K562 (cell line): ENCODE measurements around the gene ILKAP. TPM values are rescaled to one million over a fixed set of nuclear protein-coding genes. Genes with fewer than 3 reads are reported as not detected.
A peak's percentile ranks its signal among the peaks of the same experiment; 100 is the strongest.

Source experiments
- ATAC-seq: fragments of 200-7000 bp; cut with Tn5 transposase; 3 replicates; pipeline ENCODE4 v1.9.1; 2020; ENCODE audit warnings: moderate library complexity
- BruUV-seq: library from RNA; stranded (reverse); fragments of 400-500 nt; replicated peaks from 2 replicates; lab custom pipeline; 2021; lab: Mats Ljungman, UMichigan
- CTCF ChIA-PET: fragments of 300-600 bp; formaldehyde crosslinking; extraction: SDS; loops from one replicate; lab custom pipeline; 2021; ENCODE audit warnings: low intra/inter-chr PET ratio; lab: Yijun Ruan, JAX
- POLR2A ChIA-PET: fragments of 300-600, 350-650 bp; sonication (Branson Sonifier 250); formaldehyde crosslinking; extraction: SDS; loops from one replicate; lab custom pipeline; 2021; ENCODE audit warnings: antibody characterized with exemption, inconsistent platforms; lab: Yijun Ruan, JAX
- DNase-seq, 4 experiments: peaks; one replicate each; pipeline versions ENCODE4 v3.0.0 to v3.0.0-alpha.2; 2011 to 2018; ENCODE audit warnings: low spot score in 3 of 4, mixed read lengths in 3 of 4; ENCODE audit errors: extremely low read depth in 1 of 4
- FAIRE-seq: peaks from 2 replicates; lab custom pipeline; 2011; peaks lifted over from hg19 to GRCh38; lab: Jason Lieb, UNC
- H2AFZ ChIP-seq: 2 replicates; pipeline ENCODE4 v1.6.0; 2011; ENCODE audit warnings: low read depth, low read length, control low read depth, inconsistent platforms
- H3K27ac ChIP-seq: fragments of 200-600 bp; 3 replicates; pipeline ENCODE4 v1.8.0; 2011; ENCODE audit warnings: low read depth, mild to moderate bottlenecking, control low read depth, inconsistent platforms, low read length, moderate library complexity, mixed read lengths; ENCODE audit errors: extremely low read depth
- H3K27me3 ChIP-seq, 2 experiments: fragments of 300-600 bp in 1 of 2; 2 replicates in 1 of 2; 3 replicates in 1 of 2; pipeline versions ENCODE4 v1.6.0 to v1.8.0; 2011; ENCODE audit warnings: inconsistent platforms in 2 of 2, low read length in 2 of 2, mild to moderate bottlenecking in 1 of 2, mixed read lengths in 1 of 2, moderate library complexity in 1 of 2; ENCODE audit not compliant: control insufficient read depth in 2 of 2, insufficient read depth in 2 of 2
- H3K36me3 ChIP-seq: fragments of 300-600 bp; 3 replicates; pipeline ENCODE4 v1.8.0; 2011; ENCODE audit warnings: mild to moderate bottlenecking, low read length, inconsistent platforms; ENCODE audit not compliant: control insufficient read depth, insufficient read depth
- H3K4me1 ChIP-seq, 2 experiments: fragments of 200-600 bp in 1 of 2; replicated peaks in 1 of 2; 2 replicates in 1 of 2; 3 replicates in 1 of 2; pipeline versions ENCODE4 v1.5.1 to v1.8.0; 2011; ENCODE audit warnings: inconsistent platforms in 2 of 2, low read length in 2 of 2, mild to moderate bottlenecking in 1 of 2, mixed read lengths in 1 of 2, moderate library complexity in 1 of 2; ENCODE audit not compliant: control insufficient read depth in 2 of 2, insufficient read depth in 2 of 2
- H3K4me2 ChIP-seq: 2 replicates; pipeline ENCODE4 v1.6.1; 2011; ENCODE audit warnings: low read length, control low read depth, inconsistent platforms, mixed read lengths; ENCODE audit not compliant: insufficient read depth
- H3K4me3 ChIP-seq: fragments of 200-600 bp; sonication (generic), shearing (Covaris generic); 2 replicates; pipeline ENCODE4 v1.5.1; 2016; ENCODE audit warnings: control low read depth, inconsistent platforms
- H3K79me2 ChIP-seq: fragments of 200-600 bp; 3 replicates; pipeline ENCODE4 v1.8.0; 2011; ENCODE audit warnings: low read length, inconsistent platforms; ENCODE audit not compliant: control insufficient read depth, insufficient read depth
- H3K9ac ChIP-seq, 2 experiments: 2 replicates each; pipeline versions ENCODE4 v1.6.0 to v1.6.1; 2011; ENCODE audit warnings: low read depth in 2 of 2, low read length in 2 of 2, control low read depth in 1 of 2, inconsistent platforms in 1 of 2, mild to moderate bottlenecking in 1 of 2, mixed read lengths in 1 of 2; ENCODE audit not compliant: insufficient read depth in 1 of 2
- H3K9me1 ChIP-seq: one replicate; pipeline ENCODE4 v1.6.0; 2011; ENCODE audit warnings: inconsistent platforms, mild to moderate bottlenecking, low read length, moderate library complexity; ENCODE audit not compliant: control insufficient read depth, insufficient read depth
- H3K9me3 ChIP-seq: replicated peaks from 2 replicates; pipeline ENCODE4 v1.5.1; 2011; ENCODE audit warnings: low read depth, low read length, inconsistent platforms; ENCODE audit not compliant: control insufficient read depth, insufficient read depth
- H4K20me1 ChIP-seq: replicated peaks from 2 replicates; pipeline ENCODE4 v1.6.1; 2011; ENCODE audit warnings: low read length, inconsistent platforms, mixed read lengths; ENCODE audit not compliant: control insufficient read depth, insufficient read depth
- BRD9 ChIP-seq: fragments of 450-650 bp; IDR thresholded peaks from 2 replicates; pipeline ENCODE4 v1.6.1; 2018; ENCODE audit warnings: low read depth; ENCODE audit not compliant: partially characterized antibody
- EGR1 ChIP-seq: fragments of 450-650 bp; conservative IDR thresholded peaks from 2 replicates; pipeline ENCODE4 v1.6.1; 2017; ENCODE audit warnings: mild to moderate bottlenecking
- HLTF ChIP-seq: fragments of 450-650 bp; IDR thresholded peaks from 2 replicates; pipeline ENCODE4 v1.6.1; 2016
- KAT8 ChIP-seq: fragments of 450-650 bp; IDR thresholded peaks from 2 replicates; pipeline ENCODE4 v1.6.1; 2016; ENCODE audit warnings: low read depth, mild to moderate bottlenecking
- MAZ ChIP-seq, 2 experiments: fragments of 450-650 bp in 1 of 2; sonication (generic) in 1 of 2; formaldehyde crosslinking; IDR thresholded peaks in 1 of 2; conservative IDR thresholded peaks in 1 of 2; 2 replicates each; pipeline versions ENCODE4 v1.4.0 to v1.5.0; 2020; ENCODE audit warnings: mild to moderate bottlenecking in 1 of 2, missing genetic modification reagents in 1 of 2
- MTA2 ChIP-seq: fragments of 450-650 bp; IDR thresholded peaks from 2 replicates; pipeline ENCODE4 v1.6.1; 2016; ENCODE audit warnings: low read depth
- RHOXF2B ChIP-seq: fragments of 250-450 bp; sonication (Bioruptor Pico); conservative IDR thresholded peaks from 2 replicates; pipeline ENCODE4 v1.5.1; 2021
- WGBS: fragments of 100-300 bp; shearing (Covaris generic); methylation state at CpG from one replicate; pipeline ENCODE4 v1.1.6; 2016; ENCODE audit warnings: low coverage, mixed read lengths; ENCODE audit not compliant: insufficient coverage; ENCODE audit errors: missing lambda C conversion rate; 5-methylcytosine and 5-hydroxymethylcytosine counted together
- in situ Hi-C: fragments of 300-500 bp; cut with MboI; formaldehyde crosslinking; loops from 4 replicates; pipeline ENCODE4 v1.15.0; 2018; ENCODE audit warnings: inconsistent platforms, mixed read lengths
- intact Hi-C: fragments of 100-400 bp; cut with micrococcal nuclease; formaldehyde crosslinking; loops from 2 replicates; pipeline ENCODE4 v1.14.2; 2022
- polyA plus RNA-seq, 8 experiments: library from polyadenylated mRNA; depleted of rRNA in 4 of 8; stranded (reverse) in 5 of 8; unstranded in 3 of 8; fragments of >200 nt; fragmentation: Nextera tagmentation in 2 of 8; fragmentation: Illumina TruSeq in 1 of 8; extraction: Ambion mirVana in 2 of 8; extraction: Trizol in 1 of 8; gene quantifications; 2 replicates each; pipeline versions ENCODE4 v1.2.1 to v1.2.3, GENCODE V29; 2011 to 2014; ENCODE audit warnings: inconsistent platforms in 1 of 8, missing spikeins in 1 of 8
- total RNA-seq, 7 experiments: library from RNA; depleted of rRNA in 6 of 7; stranded (reverse); fragments of >200 nt in 6 of 7; fragmentation: Illumina TruSeq in 2 of 7; extraction: Trizol in 2 of 7; gene quantifications; 2 replicates each; pipeline versions ENCODE4 v1.2.1 to v1.2.3, GENCODE V29; 2011 to 2021; ENCODE audit warnings: low replicate concordance in 1 of 7
- TF ChIP-seq, protein P1 (sequence below): sonication (generic); formaldehyde crosslinking; IDR thresholded peaks from 2 replicates; pipeline ENCODE4 v1.8.1; 2023; ENCODE audit warnings: missing genetic modification reagents, mild to moderate bottlenecking, borderline replicate concordance
- TF ChIP-seq, protein P2 (sequence below), 3 experiments: IDR thresholded peaks in 2 of 3; conservative IDR thresholded peaks in 1 of 3; 2 replicates each; pipeline ENCODE4 v1.5.1; 2011 to 2012; ENCODE audit warnings: low read length in 3 of 3, mild to moderate bottlenecking in 3 of 3, control low read depth in 2 of 3, improper control_type of control experiment in 1 of 3, inconsistent platforms in 1 of 3, low read depth in 1 of 3, mixed read lengths in 1 of 3, moderate library complexity in 1 of 3; ENCODE audit not compliant: insufficient read depth in 2 of 3
- TF ChIP-seq, protein P3 (sequence below), 2 experiments: IDR thresholded peaks; 2 replicates each; pipeline ENCODE4 v1.6.1; 2011; ENCODE audit warnings: borderline replicate concordance in 1 of 2, control low read depth in 1 of 2, low read depth in 1 of 2, low read length in 1 of 2, mild to moderate bottlenecking in 1 of 2, mixed read lengths in 1 of 2, moderate library complexity in 1 of 2; ENCODE audit not compliant: insufficient read depth in 1 of 2, insufficient read length in 1 of 2, poor library complexity in 1 of 2, severe bottlenecking in 1 of 2; ENCODE audit errors: extremely low read depth in 1 of 2

ILKAP gene
- total and polyA plus RNA-seq, 9 of the 15 experiments (the other 6 are each of a cell fraction or from before 2014, with no cell fraction given), result 3.1 to 43.9 (median 20.7) TPM

DNA sequence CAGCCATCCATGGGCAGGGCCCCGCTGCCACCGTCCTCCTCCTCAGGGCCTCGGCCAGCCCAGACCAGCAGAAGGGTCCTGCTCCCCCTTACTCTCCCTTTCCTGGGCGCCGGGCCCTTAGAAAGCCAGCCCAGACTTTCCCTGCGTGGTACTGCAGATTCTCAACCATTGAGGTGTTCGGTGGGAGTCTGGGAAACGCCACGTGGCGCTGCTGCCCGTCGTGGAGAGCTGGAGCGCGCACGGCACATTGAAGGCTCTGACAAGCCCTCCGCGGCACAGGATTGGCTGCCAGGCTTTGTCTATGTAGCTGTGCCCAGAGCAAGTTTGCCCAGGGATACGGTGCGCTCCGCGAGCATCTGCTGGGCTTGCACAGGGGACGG, 75.4 kb downstream of the ILKAP start (continued):
- TF ChIP-seq, protein P1, sequence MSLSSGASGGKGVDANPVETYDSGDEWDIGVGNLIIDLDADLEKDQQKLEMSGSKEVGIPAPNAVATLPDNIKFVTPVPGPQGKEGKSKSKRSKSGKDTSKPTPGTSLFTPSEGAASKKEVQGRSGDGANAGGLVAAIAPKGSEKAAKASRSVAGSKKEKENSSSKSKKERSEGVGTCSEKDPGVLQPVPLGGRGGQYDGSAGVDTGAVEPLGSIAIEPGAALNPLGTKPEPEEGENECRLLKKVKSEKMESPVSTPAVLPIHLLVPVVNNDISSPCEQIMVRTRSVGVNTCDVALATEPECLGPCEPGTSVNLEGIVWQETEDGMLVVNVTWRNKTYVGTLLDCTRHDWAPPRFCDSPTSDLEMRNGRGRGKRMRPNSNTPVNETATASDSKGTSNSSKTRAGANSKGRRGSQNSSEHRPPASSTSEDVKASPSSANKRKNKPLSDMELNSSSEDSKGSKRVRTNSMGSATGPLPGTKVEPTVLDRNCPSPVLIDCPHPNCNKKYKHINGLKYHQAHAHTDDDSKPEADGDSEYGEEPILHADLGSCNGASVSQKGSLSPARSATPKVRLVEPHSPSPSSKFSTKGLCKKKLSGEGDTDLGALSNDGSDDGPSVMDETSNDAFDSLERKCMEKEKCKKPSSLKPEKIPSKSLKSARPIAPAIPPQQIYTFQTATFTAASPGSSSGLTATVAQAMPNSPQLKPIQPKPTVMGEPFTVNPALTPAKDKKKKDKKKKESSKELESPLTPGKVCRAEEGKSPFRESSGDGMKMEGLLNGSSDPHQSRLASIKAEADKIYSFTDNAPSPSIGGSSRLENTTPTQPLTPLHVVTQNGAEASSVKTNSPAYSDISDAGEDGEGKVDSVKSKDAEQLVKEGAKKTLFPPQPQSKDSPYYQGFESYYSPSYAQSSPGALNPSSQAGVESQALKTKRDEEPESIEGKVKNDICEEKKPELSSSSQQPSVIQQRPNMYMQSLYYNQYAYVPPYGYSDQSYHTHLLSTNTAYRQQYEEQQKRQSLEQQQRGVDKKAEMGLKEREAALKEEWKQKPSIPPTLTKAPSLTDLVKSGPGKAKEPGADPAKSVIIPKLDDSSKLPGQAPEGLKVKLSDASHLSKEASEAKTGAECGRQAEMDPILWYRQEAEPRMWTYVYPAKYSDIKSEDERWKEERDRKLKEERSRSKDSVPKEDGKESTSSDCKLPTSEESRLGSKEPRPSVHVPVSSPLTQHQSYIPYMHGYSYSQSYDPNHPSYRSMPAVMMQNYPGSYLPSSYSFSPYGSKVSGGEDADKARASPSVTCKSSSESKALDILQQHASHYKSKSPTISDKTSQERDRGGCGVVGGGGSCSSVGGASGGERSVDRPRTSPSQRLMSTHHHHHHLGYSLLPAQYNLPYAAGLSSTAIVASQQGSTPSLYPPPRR (CRISPR knock-in tag), result no peak
- TF ChIP-seq RHOXF2B (CRISPR knock-in tag), result no peak
- TF ChIP-seq KAT8, result no peak

DNA sequence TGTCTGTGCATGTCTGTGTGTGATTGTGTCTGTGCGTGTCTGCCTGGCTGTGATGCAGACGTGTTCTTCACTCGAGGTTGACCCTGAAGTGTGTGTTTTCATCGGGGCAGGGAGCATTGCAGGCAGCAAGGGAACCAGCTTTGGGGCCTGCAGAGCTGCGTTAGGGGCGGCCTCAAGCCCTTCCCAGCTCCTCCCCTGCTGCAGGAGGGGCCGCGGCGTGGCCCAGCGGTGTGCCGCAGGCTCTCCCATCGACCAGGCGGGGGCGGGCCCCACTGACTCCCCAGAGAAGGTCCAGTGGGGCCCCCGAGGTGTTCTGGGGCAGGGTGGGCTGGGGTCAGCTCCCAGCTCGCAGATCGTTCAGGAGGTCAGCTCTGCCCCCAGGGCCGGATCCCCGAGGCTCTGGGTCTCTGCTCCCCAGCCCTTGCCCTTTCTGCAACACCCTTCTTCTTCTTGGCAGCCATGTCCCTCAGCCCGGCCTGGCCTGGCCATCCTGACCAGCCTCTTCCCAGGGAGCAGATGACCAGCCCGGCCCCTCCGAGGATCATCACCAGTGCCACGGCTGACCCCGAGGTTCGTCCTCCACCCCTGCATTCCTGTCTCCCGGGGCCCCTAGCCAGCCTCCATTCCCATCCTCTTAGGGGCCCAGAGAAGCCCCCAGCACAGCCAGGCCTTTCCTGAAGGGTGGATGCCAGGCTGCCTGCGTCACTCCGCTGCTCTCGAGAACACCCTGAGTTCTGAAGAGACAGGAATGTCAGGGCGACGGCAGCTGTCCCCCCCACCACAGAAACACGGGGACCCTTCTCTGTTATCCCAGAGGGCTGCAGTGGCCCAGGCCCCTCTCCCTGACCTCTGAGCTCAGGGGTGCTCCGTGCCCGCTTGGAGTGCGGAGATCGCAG, 76.1 kb downstream of the ILKAP start:
- intact Hi-C loops (no loop called here), in situ Hi-C loops (no loop called here)
- H3K9me1 ChIP-seq, result no peaks in the 10 kb centered on the region
- H3K36me3 ChIP-seq, result no peaks in the 10 kb centered on the region
- ATAC-seq (peak; percentile 95), FAIRE-seq (no peak), DNase-seq (peak; percentile 65 to 77 (median 72))
- 18% methylated on average over 13 of the region's 36 CpGs for WGBS
- POLR2A ChIA-PET, result interaction anchor here (0.5 to 0.6 kb wide), 2 partner anchors 9 to 212 kb away, joined by 3 to 4 read pairs; no protein-coding TSS in a partner anchor
- no peaks in the 10 kb centered on the region for H4K20me1 ChIP-seq
- H3K9me3 ChIP-seq, result 0 out of 2 replicates have a peak, but pooled peaks cover 2% of the 10 kb centered on the region
- H3K27me3 ChIP-seq, result peaks cover 5 to 50% of the 10 kb centered on the region in 2 experiments; a peak in 4 of 5 replicates
- H3K27ac ChIP-seq, result no peak overlapping the region
- H3K4me1 ChIP-seq, result peaks cover 0 to 54% of the 10 kb centered on the region in 2 experiments; a peak in 3 of 5 replicates
- H3K9ac ChIP-seq, result peak overlapping the region in 1 of 2 experiments; percentile 50; a peak in 1 of 4 replicates
- BruUV-seq, result no TSS peak
- peak overlapping the region; percentile 10; the same call in 1 of the 2 replicates for H3K4me2 ChIP-seq
- peak overlapping the region; percentile 83 for H2AFZ ChIP-seq
- no peaks in the 10 kb centered on the region for H3K79me2 ChIP-seq
- CTCF ChIA-PET, result no interaction called here
- H3K4me3 ChIP-seq, result no peak overlapping the region
- TF ChIP-seq, protein P2, sequence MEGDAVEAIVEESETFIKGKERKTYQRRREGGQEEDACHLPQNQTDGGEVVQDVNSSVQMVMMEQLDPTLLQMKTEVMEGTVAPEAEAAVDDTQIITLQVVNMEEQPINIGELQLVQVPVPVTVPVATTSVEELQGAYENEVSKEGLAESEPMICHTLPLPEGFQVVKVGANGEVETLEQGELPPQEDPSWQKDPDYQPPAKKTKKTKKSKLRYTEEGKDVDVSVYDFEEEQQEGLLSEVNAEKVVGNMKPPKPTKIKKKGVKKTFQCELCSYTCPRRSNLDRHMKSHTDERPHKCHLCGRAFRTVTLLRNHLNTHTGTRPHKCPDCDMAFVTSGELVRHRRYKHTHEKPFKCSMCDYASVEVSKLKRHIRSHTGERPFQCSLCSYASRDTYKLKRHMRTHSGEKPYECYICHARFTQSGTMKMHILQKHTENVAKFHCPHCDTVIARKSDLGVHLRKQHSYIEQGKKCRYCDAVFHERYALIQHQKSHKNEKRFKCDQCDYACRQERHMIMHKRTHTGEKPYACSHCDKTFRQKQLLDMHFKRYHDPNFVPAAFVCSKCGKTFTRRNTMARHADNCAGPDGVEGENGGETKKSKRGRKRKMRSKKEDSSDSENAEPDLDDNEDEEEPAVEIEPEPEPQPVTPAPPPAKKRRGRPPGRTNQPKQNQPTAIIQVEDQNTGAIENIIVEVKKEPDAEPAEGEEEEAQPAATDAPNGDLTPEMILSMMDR (IDR thresholded peaks at IDR 0.05 in 2 of 3, conservative IDR thresholded peaks at IDR 0.05 in 1 of 3; ENCODE audit: insufficient read depth in 2 of 3, low read depth in 1 of 3, low read length in 3 of 3), result 0 out of 6 replicates have a peak, but pooled peaks of 2 of the 3 experiments have one; percentile 17 to 26
- TF ChIP-seq MAZ (CRISPR knock-in tag; conservative IDR thresholded peaks at IDR 0.05 in 1 of 2, IDR thresholded peaks at IDR 0.05 in 1 of 2) (peak in 1 of 2 experiments; percentile 27; a peak in 1 of 4 replicates), EGR1 (peak; percentile 19; the same call in 1 of the 2 replicates), MTA2 (no peak), HLTF (no peak), BRD9 (no peak)
- TF ChIP-seq, protein P3, sequence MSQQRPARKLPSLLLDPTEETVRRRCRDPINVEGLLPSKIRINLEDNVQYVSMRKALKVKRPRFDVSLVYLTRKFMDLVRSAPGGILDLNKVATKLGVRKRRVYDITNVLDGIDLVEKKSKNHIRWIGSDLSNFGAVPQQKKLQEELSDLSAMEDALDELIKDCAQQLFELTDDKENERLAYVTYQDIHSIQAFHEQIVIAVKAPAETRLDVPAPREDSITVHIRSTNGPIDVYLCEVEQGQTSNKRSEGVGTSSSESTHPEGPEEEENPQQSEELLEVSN (IDR thresholded peaks at IDR 0.05; ENCODE audit: borderline replicate concordance in 1 of 2, extremely low read depth in 1 of 2, insufficient read depth in 1 of 2, insufficient read length in 1 of 2, low read depth in 1 of 2, low read length in 1 of 2, poor library complexity in 1 of 2, severe bottlenecking in 1 of 2), result no peak
